ENCODE data around the gene VTI1A. TPM values are rescaled to one million over a fixed set of nuclear protein-coding genes. Genes with fewer than 3 reads are reported as not detected.

Gene VTI1A
- total and polyA plus RNA-seq, 2 of the 8 experiments (the other 6 are each of a cell fraction or from before 2014, with no cell fraction given): 6.0 to 20.0 TPM

- no peaks in the 10 kb centered on the region for H3K36me3 ChIP-seq (ENCODE audit: control insufficient read depth in 2 of 4, insufficient read depth in 4 of 4, low read length in 3 of 4)
- no peak overlapping the region for H2AK5ac ChIP-seq (ENCODE audit: low read depth, low read length)
- H3K23me2 ChIP-seq (ENCODE audit: low read depth, low read length): no peaks in the 10 kb centered on the region
- no peaks in the 10 kb centered on the region for H3K27me3 ChIP-seq (replicated peaks in 1 of 4; ENCODE audit: control insufficient read depth in 3 of 4, extremely low read depth in 1 of 4, insufficient read depth in 3 of 4, low read length in 3 of 4)
- H3K56ac ChIP-seq (replicated peaks; ENCODE audit: insufficient read length, low read depth, low read length): no peak overlapping the region
- POLR2A ChIA-PET (ENCODE audit: partially characterized antibody): interaction anchor here (0.6 to 1.0 kb wide), 3 partner anchors 9 to 358 kb away, joined by 3 read pairs; no protein-coding TSS in a partner anchor
- FAIRE-seq (peak; percentile 52), DNase-seq (ENCODE audit: low read depth in 1 of 2, low spot score in 2 of 2) (no peak)
- no peak overlapping the region for H4K91ac ChIP-seq (replicated peaks; ENCODE audit: insufficient read length, low read length)
- no peak overlapping the region for H4K5ac ChIP-seq (ENCODE audit: insufficient read length, low read depth, low read length)
- no peak overlapping the region for H3K4me2 ChIP-seq (ENCODE audit: insufficient read depth in 1 of 2, low read depth in 2 of 2, low read length in 2 of 2)
- no peak overlapping the region for H3K23ac ChIP-seq (ENCODE audit: insufficient read length)
- no peaks in the 10 kb centered on the region for H4K20me1 ChIP-seq (replicated peaks in 1 of 2; ENCODE audit: control insufficient read depth in 1 of 2, insufficient read depth in 2 of 2, low read length in 2 of 2)
- H3K79me2 ChIP-seq (ENCODE audit: control insufficient read depth in 1 of 2, insufficient read depth in 2 of 2, low read length in 2 of 2): no peaks in the 10 kb centered on the region
- H3K9ac ChIP-seq (replicated peaks in 1 of 4; ENCODE audit: extremely low read depth in 1 of 4, low read depth in 3 of 4, low read length in 3 of 4): no peak overlapping the region
- H3K9me3 ChIP-seq (ENCODE audit: insufficient read depth in 2 of 2, low read depth in 1 of 2, low read length in 1 of 2): no peaks in the 10 kb centered on the region
- no peak overlapping the region for H2BK12ac ChIP-seq (ENCODE audit: low read depth, low read length)
- 52% methylated on average over 4 of the region's 4 CpGs; no CpG with 5 or more reads in 1 of the 2 experiments for WGBS, 2 experiments (ENCODE audit: extremely low coverage in 1 of 2, insufficient coverage in 1 of 2, insufficient read length in 1 of 2, insufficient replicate concordance in 2 of 2, low coverage in 1 of 2, low lambda C conversion rate in 2 of 2, missing lambda C conversion rate in 1 of 2)
- no peak overlapping the region for H2AFZ ChIP-seq (ENCODE audit: low read length)
- H2BK5ac ChIP-seq (ENCODE audit: low read depth, low read length): no peak overlapping the region
- H3K27ac ChIP-seq (ENCODE audit: low read depth, low read length): no peak overlapping the region
- no peak overlapping the region for H3K4me3 ChIP-seq (ENCODE audit: extremely low read depth in 1 of 4, insufficient read depth in 2 of 4, low read depth in 3 of 4, low read length in 4 of 4)
- H3K79me1 ChIP-seq (ENCODE audit: low read depth, low read length): no peaks in the 10 kb centered on the region
- peaks cover 0 to 9% (median under 1%) of the 10 kb centered on the region in 4 experiments; a peak in 3 of 7 replicates for H3K4me1 ChIP-seq (replicated peaks in 1 of 4; ENCODE audit: control insufficient read depth in 3 of 4, insufficient read depth in 4 of 4, low read length in 3 of 4)
- no peak overlapping the region for H2BK20ac ChIP-seq (ENCODE audit: low read length)
- H2BK120ac ChIP-seq (replicated peaks; ENCODE audit: low read depth, low read length): no peak overlapping the region
- no peak overlapping the region for H3K14ac ChIP-seq (ENCODE audit: insufficient read length)
- no peak overlapping the region for H4K8ac ChIP-seq (ENCODE audit: extremely low read depth, insufficient read depth, low read length)
- H3K4ac ChIP-seq (replicated peaks; ENCODE audit: insufficient read length, low read depth, low read length): no peak overlapping the region
- no peak overlapping the region for H3K18ac ChIP-seq (ENCODE audit: extremely low read depth, low read length)
- no peak overlapping the region for H2BK15ac ChIP-seq (ENCODE audit: low read length)
- CTCF ChIA-PET (ENCODE audit: partially characterized antibody): interaction anchor here (0.6 to 1.6 kb wide), 6 partner anchors 9 to 950 kb away, joined by 3 to 5 read pairs (median 3); no protein-coding TSS in a partner anchor
- no peak for TF ChIP-seq SIX5 (IDR thresholded peaks at IDR 0.05; ENCODE audit: low read depth, low read length)
- no peak for TF ChIP-seq RBBP5 (IDR thresholded peaks at IDR 0.05; ENCODE audit: borderline replicate concordance, low read depth, low read length)
- TF ChIP-seq MAFK (IDR thresholded peaks at IDR 0.05; ENCODE audit: low read depth, low read length): no peak
These were observed 112.3 kb downstream of the VTI1A start for GRCh38 chr10:112559349-112559748.
